ES-I3 (cell line): ENCODE results near the gene TMC8.

Source experiments
- H3K36me3 ChIP-seq: 2 replicates; pipeline ENCODE4 v1.6.1; 2013; ENCODE audit warnings: mild to moderate bottlenecking, low read length, control low read depth, moderate library complexity; ENCODE audit not compliant: insufficient read depth
- H3K4me1 ChIP-seq: 2 replicates; pipeline ENCODE4 v1.6.1; 2013; ENCODE audit warnings: mild to moderate bottlenecking, control low read depth, low read length; ENCODE audit not compliant: insufficient read depth
- H3K9ac ChIP-seq: 2 replicates; pipeline ENCODE4 v1.6.1; 2013; ENCODE audit warnings: low read depth, mild to moderate bottlenecking, low read length, moderate library complexity
- H3K9me3 ChIP-seq: 2 replicates; pipeline ENCODE4 v1.6.1; 2013; ENCODE audit warnings: mild to moderate bottlenecking, low read length, moderate library complexity; ENCODE audit not compliant: control insufficient read depth, insufficient read depth

The TMC8 gene

DNA sequence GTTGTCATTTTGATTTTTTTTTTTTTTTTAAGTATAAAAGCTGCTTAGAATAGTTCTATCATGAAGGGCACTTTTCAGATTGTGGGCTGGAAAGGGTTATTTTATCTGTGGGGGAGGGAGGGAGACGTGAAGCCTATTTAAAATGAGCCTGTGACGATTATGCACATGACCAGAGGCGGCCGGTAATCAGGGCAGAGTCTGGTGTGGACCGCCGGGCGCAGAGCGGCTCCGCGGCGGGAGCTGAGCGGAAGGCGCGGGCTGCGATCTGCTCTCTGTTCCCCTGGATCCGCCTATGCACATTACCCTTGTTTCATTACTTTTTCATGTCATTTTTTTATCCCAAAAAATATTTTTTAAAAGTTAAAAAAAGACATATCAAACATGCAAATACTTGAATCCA lies 25.5 kb upstream of the TMC8 start:
- Histone ChIP-seq H3K9ac (no peak overlapping the region), H3K9me3 (peaks cover 16% of the 10 kb centered on the region), H3K36me3 (peaks cover 26% of the 10 kb centered on the region), H3K4me1 (peaks cover 5% of the 10 kb centered on the region; the same call in 1 of the 2 replicates)

- Histone ChIP-seq H3K4me1 (peaks cover 5% of the 10 kb centered on the region; the same call in 1 of the 2 replicates), H3K9me3 (peaks cover 14% of the 10 kb centered on the region), H3K36me3 (peaks cover 26% of the 10 kb centered on the region), H3K9ac (no peak overlapping the region)
Observed at GRCh38 chr17:78105551-78105950, 25.0 kb upstream of the TMC8 start.

- Histone ChIP-seq H3K4me1 (peaks cover 5% of the 10 kb centered on the region; the same call in 1 of the 2 replicates), H3K36me3 (peaks cover 25% of the 10 kb centered on the region), H3K9me3 (peaks cover 9% of the 10 kb centered on the region), H3K9ac (no peak overlapping the region)
Observed at GRCh38 chr17:78106211-78106610, 24.4 kb upstream of the TMC8 start.

GRCh38 chr17:78107457-78107856 lies 23.1 kb upstream of the TMC8 start:
- H3K9ac ChIP-seq, result no peak overlapping the region
- no peaks in the 10 kb centered on the region for H3K9me3 ChIP-seq
- peaks cover 22% of the 10 kb centered on the region for H3K36me3 ChIP-seq
- peaks cover 5% of the 10 kb centered on the region; the same call in 1 of the 2 replicates for H3K4me1 ChIP-seq

DNA sequence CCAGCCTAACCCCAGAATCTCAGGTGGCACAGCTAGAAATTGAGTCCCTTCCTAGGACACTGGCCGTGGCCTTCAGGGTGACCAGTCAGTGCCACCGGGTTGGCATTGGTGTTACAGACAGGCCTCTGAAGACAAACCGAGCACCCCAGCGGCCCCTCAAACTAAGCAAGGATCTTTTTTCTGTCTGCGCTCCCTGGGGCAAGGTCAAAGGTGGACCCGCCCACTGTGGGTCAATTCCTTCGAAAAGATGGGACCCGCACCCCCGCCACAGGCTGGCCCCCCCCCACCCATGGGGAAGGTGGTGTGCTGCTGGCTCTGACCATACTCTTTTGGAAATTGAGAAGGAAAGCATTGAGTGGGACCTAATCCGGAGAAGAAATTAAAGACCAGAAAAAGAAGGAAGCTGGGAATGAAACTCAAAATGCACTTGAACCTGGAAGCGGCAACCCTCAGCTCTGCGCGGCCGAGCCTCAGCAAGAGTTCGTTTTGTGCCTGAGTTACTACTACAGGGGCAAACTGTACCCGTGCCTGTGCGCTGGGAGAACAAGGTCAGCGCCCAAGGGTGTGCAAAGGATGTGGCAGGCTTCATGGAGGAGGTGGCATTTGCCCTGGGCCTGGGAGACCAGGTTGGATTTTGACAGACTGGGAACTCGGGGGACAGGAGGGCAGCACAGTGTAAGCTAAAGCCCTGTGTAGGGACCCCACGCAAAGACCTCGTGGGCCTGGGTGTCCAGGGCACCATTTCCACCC lies 22.4 kb upstream of the TMC8 start:
- Histone ChIP-seq H3K9ac (no peak overlapping the region), H3K36me3 (peaks cover 23% of the 10 kb centered on the region; the same call in 1 of the 2 replicates), H3K4me1 (peaks cover 5% of the 10 kb centered on the region), H3K9me3 (no peaks in the 10 kb centered on the region)

- Histone ChIP-seq H3K9me3 (no peaks in the 10 kb centered on the region), H3K4me1 (peaks cover 5% of the 10 kb centered on the region), H3K36me3 (peaks cover 22% of the 10 kb centered on the region), H3K9ac (no peak overlapping the region)
Observed at GRCh38 chr17:78108726-78109488, 21.7 kb upstream of the TMC8 start.

- no peak overlapping the region for H3K9ac ChIP-seq
- H3K4me1 ChIP-seq, result peaks cover 5% of the 10 kb centered on the region
- H3K9me3 ChIP-seq, result no peaks in the 10 kb centered on the region
- H3K36me3 ChIP-seq, result peaks cover 22% of the 10 kb centered on the region
Observed at GRCh38 chr17:78109489-78109761, 21.1 kb upstream of the TMC8 start.

- H3K9ac ChIP-seq, result no peak overlapping the region
- H3K36me3 ChIP-seq, result peaks cover 25% of the 10 kb centered on the region
- H3K4me1 ChIP-seq, result peaks cover 4% of the 10 kb centered on the region
- no peaks in the 10 kb centered on the region for H3K9me3 ChIP-seq
Observed at GRCh38 chr17:78110363-78111015, 20.1 kb upstream of the TMC8 start.

DNA sequence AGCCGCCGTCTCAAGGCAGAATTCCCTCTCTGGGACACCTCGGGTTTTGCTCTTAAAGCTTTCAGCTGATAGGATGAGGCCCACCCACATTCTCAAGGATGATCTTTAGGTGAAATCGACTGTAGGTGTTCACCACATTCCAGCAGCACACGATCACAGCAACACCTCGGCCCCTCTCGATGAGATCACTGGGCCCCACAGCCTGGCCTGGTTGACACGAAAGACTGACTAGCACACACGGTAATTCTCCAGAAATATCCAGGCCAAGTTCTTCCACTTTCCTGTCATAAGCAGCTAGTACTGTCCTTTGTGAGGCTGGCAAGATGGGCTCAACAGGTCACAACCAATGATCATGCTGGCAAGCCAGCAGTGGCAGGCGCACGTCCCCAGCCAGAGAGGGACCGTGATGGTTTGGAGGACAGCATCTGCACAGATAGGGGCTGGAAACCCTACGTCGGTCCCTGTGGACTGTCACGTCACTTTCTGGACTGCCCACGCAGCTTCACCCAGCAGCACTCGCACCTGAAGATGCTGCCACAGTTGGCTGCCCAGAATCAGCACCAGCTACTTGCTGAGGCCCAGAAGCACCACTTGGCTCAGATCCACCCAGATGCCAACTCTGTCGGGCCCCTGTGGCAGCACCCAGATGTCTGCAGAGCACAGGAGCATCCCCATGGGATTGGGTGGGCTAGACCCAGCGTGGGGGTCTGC lies 19.4 kb upstream of the TMC8 start:
- Histone ChIP-seq H3K4me1 (no peaks in the 10 kb centered on the region; the same call in 1 of the 2 replicates), H3K36me3 (peaks cover 25% of the 10 kb centered on the region), H3K9me3 (no peaks in the 10 kb centered on the region), H3K9ac (no peak overlapping the region)

- Histone ChIP-seq H3K9ac (no peak overlapping the region), H3K36me3 (peaks cover 25% of the 10 kb centered on the region), H3K9me3 (no peaks in the 10 kb centered on the region), H3K4me1 (no peaks in the 10 kb centered on the region; the same call in 1 of the 2 replicates)
Observed at GRCh38 chr17:78111727-78112517, 18.6 kb upstream of the TMC8 start.

DNA sequence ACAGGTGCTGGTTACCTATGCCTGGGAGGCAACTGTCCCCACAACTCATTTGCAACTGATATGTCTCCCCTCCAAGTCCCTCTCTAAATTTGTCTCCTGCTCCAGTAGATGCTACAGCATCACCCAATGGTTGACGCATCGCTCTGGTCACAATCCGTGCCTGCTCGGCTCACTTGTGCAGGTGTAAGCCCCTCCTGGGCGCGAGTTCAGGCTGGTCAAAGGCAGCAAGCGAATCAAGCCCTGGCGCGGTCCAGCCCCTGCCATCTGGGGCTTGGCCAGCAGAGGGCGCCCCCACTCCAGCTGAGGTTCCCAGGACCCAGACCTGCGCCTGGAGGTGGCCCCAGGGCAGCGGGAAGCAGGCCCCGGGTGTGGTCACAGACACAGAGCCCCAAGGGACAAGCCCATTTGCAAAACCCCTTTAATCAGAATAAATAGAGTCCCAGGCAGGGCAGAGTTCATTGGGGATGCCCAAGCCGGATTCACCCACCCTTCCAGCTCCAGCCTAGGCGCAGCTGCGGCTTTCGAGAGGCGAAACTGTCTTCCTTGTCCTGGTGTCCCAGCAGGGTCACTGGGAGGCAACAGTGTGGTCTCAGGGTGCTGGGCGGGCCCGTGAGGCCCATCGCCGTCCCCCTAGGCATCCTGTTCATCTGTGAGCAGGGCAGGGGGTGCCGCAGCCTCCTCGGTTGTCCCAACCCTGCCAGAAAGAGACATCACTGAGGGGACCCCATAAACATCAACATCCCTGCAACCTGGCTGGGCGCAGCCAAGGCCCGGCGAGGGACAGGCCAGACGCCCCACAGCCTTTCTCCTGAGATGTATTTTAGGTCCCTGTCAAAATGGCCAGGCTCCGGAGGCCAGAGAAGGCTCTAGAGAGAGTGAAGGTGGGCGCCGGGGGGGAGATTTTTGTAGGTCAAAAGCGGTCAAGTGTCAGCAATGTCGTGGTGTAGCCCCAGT lies 17.8 kb upstream of the TMC8 start:
- H3K36me3 ChIP-seq, result peaks cover 25% of the 10 kb centered on the region
- H3K4me1 ChIP-seq, result no peaks in the 10 kb centered on the region; the same call in 1 of the 2 replicates
- no peaks in the 10 kb centered on the region for H3K9me3 ChIP-seq
- no peak overlapping the region for H3K9ac ChIP-seq

GRCh38 chr17:78113804-78114785 lies 16.5 kb upstream of the TMC8 start:
- H3K9ac ChIP-seq, result no peak overlapping the region
- peaks cover 25% of the 10 kb centered on the region for H3K36me3 ChIP-seq
- no peaks in the 10 kb centered on the region for H3K9me3 ChIP-seq
- no peaks in the 10 kb centered on the region; the same call in 1 of the 2 replicates for H3K4me1 ChIP-seq
